ENCODE results near the gene PRPF38B.
"Not testable (repeated sequence)": the region's sequence is repeated elsewhere in the genome, so short reads cannot be mapped to it uniquely, and the experiment has no call there.

PRPF38B gene

GRCh38 chr1:108692724-108693655 is 880 bp downstream of the PRPF38B start:
- Histone ChIP-seq H3K36me3 (ENCODE audit: insufficient read depth, low read length) (peaks cover 29% of the 10 kb centered on the region), H3K9me3 (ENCODE audit: low read length) (no peaks in the 10 kb centered on the region), H3K4me3 (ENCODE audit: low read length) (peak overlapping the region; percentile 67)

GRCh38 chr1:108695535-108695934 is 3.4 kb downstream of the PRPF38B start:
- Histone ChIP-seq H3K4me3 (ENCODE audit: low read length) (no peak overlapping the region), H3K9me3 (ENCODE audit: low read length) (no peaks in the 10 kb centered on the region), H3K27me3 (ENCODE audit: insufficient read depth, low read length) (no peaks in the 10 kb centered on the region), H3K4me1 (ENCODE audit: insufficient read depth, low read length) (peaks cover 24% of the 10 kb centered on the region), H2AFZ (ENCODE audit: low read depth, low read length) (no peak overlapping the region), H3K36me3 (ENCODE audit: insufficient read depth, low read length) (peaks cover 55% of the 10 kb centered on the region)

More at GRCh38 chr1:108692724-108693655, 880 bp downstream of the PRPF38B start:
- Histone ChIP-seq H2AFZ (ENCODE audit: low read depth, low read length) (no peak overlapping the region), H3K27me3 (ENCODE audit: insufficient read depth, low read length) (no peaks in the 10 kb centered on the region), H3K4me1 (ENCODE audit: insufficient read depth, low read length) (peaks cover 24% of the 10 kb centered on the region)

DNA sequence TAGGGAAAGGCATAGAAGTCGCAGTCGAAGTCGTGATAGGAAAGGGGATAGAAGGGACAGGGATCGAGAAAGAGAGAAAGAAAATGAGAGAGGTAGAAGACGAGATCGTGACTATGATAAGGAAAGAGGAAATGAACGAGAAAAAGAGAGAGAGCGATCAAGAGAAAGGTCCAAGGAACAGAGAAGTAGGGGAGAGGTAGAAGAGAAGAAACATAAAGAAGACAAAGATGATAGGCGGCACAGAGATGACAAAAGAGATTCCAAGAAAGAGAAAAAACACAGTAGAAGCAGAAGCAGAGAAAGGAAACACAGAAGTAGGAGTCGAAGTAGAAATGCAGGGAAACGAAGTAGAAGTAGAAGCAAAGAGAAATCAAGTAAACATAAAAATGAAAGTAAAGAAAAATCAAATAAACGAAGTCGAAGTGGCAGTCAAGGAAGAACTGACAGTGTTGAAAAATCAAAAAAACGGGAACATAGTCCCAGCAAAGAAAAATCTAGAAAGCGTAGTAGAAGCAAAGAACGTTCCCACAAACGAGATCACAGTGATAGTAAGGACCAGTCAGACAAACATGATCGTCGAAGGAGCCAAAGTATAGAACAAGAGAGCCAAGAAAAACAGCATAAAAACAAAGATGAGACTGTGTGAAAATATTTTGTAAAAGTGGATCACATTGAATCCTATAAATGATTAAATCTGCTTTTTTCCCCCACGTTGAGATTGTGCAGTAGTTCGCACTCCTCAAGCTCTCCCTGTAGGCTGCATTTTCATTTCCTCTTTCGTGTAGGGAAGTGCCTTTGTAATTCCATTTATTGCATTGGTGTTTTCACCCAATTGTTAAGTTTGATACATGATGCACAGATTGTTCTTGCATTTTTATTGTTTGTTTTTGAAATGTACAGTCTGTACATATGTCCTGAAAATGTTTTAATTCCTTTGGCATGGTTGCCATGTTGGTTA is 7.5 kb downstream of the PRPF38B start:
- H3K4me1 ChIP-seq (ENCODE audit: insufficient read depth, low read length) = peaks cover 7% of the 10 kb centered on the region
- peaks cover 70% of the 10 kb centered on the region for H3K36me3 ChIP-seq (ENCODE audit: insufficient read depth, low read length)
- H2AFZ ChIP-seq (ENCODE audit: low read depth, low read length) = no peak overlapping the region
- no peaks in the 10 kb centered on the region for H3K27me3 ChIP-seq (ENCODE audit: insufficient read depth, low read length)
- no peaks in the 10 kb centered on the region for H3K9me3 ChIP-seq (ENCODE audit: low read length)
- no peak overlapping the region for H3K4me3 ChIP-seq (ENCODE audit: low read length)

- H2AFZ ChIP-seq (ENCODE audit: low read depth, low read length) = no peak overlapping the region
- no peaks in the 10 kb centered on the region for H3K27me3 ChIP-seq (ENCODE audit: insufficient read depth, low read length)
- no peaks in the 10 kb centered on the region for H3K9me3 ChIP-seq (ENCODE audit: low read length)
- no peak overlapping the region for H3K4me3 ChIP-seq (ENCODE audit: low read length)
- peaks cover 58% of the 10 kb centered on the region for H3K36me3 ChIP-seq (ENCODE audit: insufficient read depth, low read length)
- no peaks in the 10 kb centered on the region for H3K4me1 ChIP-seq (ENCODE audit: insufficient read depth, low read length)
Measured at GRCh38 chr1:108701176-108701849, 9.2 kb downstream of the PRPF38B start.

- not testable (repeated sequence) for H3K4me1 ChIP-seq (ENCODE audit: insufficient read depth, low read length); H3K27me3 ChIP-seq (ENCODE audit: insufficient read depth, low read length); H3K4me3 ChIP-seq (ENCODE audit: low read length); H2AFZ ChIP-seq (ENCODE audit: low read depth, low read length); H3K9me3 ChIP-seq (ENCODE audit: low read length)
- peaks cover 50% of the 10 kb centered on the region for H3K36me3 ChIP-seq (ENCODE audit: insufficient read depth, low read length)
Measured at GRCh38 chr1:108702109-108702508, 10.0 kb downstream of the PRPF38B start.

GRCh38 chr1:108703939-108704338 is 11.8 kb downstream of the PRPF38B start:
- H3K9me3 ChIP-seq (ENCODE audit: low read length) = no peaks in the 10 kb centered on the region
- H3K27me3 ChIP-seq (ENCODE audit: insufficient read depth, low read length) = no peaks in the 10 kb centered on the region
- no peak overlapping the region for H3K4me3 ChIP-seq (ENCODE audit: low read length)
- no peak overlapping the region for H2AFZ ChIP-seq (ENCODE audit: low read depth, low read length)
- peaks cover 31% of the 10 kb centered on the region for H3K36me3 ChIP-seq (ENCODE audit: insufficient read depth, low read length)
- no peaks in the 10 kb centered on the region for H3K4me1 ChIP-seq (ENCODE audit: insufficient read depth, low read length)

- Histone ChIP-seq H3K36me3 (ENCODE audit: insufficient read depth, low read length) (peaks cover 26% of the 10 kb centered on the region), H3K4me3 (ENCODE audit: low read length) (no peak overlapping the region), H3K4me1 (ENCODE audit: insufficient read depth, low read length) (no peaks in the 10 kb centered on the region), H2AFZ (ENCODE audit: low read depth, low read length) (no peak overlapping the region), H3K9me3 (ENCODE audit: low read length) (no peaks in the 10 kb centered on the region), H3K27me3 (ENCODE audit: insufficient read depth, low read length) (no peaks in the 10 kb centered on the region)
Measured at GRCh38 chr1:108704496-108704895, 12.4 kb downstream of the PRPF38B start.

DNA sequence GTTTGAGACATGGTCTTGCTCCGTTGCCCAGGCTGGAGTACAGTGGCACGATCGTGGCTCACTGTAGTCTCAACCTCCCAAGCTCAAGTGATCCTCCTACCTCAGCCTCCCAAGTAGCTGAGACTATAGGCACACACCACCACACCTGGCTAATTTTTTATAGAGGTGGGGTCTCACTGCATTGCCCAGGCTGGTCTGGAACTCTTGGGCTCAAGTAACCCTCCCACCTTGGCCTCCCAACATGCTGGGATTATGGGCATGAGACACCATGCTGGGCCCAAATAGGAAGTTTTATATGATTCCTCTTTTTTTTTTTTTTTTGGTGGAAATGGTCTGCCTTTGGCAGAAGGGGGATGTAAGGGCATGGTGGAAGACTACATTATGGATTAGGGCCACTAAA is 14.5 kb downstream of the PRPF38B start:
- Histone ChIP-seq H3K27me3 (ENCODE audit: insufficient read depth, low read length) (no peaks in the 10 kb centered on the region), H2AFZ (ENCODE audit: low read depth, low read length) (no peak overlapping the region), H3K36me3 (ENCODE audit: insufficient read depth, low read length) (peaks cover 5% of the 10 kb centered on the region), H3K4me3 (ENCODE audit: low read length) (no peak overlapping the region), H3K9me3 (ENCODE audit: low read length) (no peaks in the 10 kb centered on the region), H3K4me1 (ENCODE audit: insufficient read depth, low read length) (no peaks in the 10 kb centered on the region)

DNA sequence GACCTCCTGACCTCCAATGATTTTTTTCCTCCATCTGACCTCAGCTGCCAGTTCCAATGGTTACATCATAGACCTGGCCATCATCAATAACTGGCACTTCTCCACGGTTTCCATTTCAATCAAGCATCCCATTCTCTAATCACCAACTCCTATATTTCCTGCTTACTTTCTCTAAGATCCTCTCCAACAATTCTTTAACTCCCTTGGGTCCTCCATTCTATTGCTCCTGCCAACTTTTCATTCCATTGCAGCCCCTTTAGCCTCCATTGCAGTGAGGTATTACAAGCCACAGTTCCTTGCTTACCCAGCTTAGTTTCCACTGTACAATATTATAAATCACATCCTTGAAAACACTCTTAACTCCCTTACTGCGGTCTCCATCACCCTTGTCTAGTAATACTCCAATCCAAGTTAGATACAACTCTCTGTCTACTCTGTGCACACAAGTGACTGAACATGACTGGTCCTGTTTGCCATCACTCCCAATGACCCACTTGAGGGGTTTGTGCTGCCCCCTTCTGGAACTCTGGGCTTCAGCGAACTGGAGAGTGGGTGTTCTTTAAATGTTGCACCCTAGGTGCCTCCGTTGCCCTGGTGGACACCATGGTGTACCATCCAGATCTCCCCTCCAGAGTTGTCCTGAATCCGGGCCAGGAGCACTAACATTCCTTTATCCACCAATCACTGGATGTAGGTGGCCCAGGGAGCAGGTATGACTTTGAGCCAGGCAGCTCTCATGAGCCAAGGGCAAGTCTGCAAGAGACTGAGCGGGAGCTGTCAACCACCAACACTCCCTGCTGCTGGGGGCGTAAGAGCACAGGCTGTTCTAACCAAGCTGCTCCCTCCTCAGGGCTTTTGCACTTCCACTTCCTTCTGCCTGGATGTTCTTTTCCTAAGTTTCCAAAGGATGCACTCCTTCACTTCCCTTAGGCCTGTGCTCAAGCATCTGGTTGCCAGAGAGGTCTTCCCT is 16.9 kb downstream of the PRPF38B start:
- H3K27me3 ChIP-seq (ENCODE audit: insufficient read depth, low read length) = no peaks in the 10 kb centered on the region
- H3K4me3 ChIP-seq (ENCODE audit: low read length) = no peak overlapping the region
- no peaks in the 10 kb centered on the region for H3K9me3 ChIP-seq (ENCODE audit: low read length)
- no peak overlapping the region for H2AFZ ChIP-seq (ENCODE audit: low read depth, low read length)
- no peaks in the 10 kb centered on the region for H3K36me3 ChIP-seq (ENCODE audit: insufficient read depth, low read length)
- no peaks in the 10 kb centered on the region for H3K4me1 ChIP-seq (ENCODE audit: insufficient read depth, low read length)

- no peak within 1 kb of the TSS for H2AFZ ChIP-seq (ENCODE audit: low read depth, low read length)
- H3K4me3 ChIP-seq (ENCODE audit: low read length) = no peak within 1 kb of the TSS
- H3K9me3 ChIP-seq (ENCODE audit: low read length) = no peaks in the 10 kb centered on the region
- no peaks in the 10 kb centered on the region for H3K27me3 ChIP-seq (ENCODE audit: insufficient read depth, low read length)
- H3K36me3 ChIP-seq (ENCODE audit: insufficient read depth, low read length) = no peaks in the 10 kb centered on the region
- peaks cover 21% of the 10 kb centered on the region for H3K4me1 ChIP-seq (ENCODE audit: insufficient read depth, low read length)
Measured at GRCh38 chr1:108712606-108713150, 20.6 kb downstream of the PRPF38B start, which contains the start of gene FNDC7. Gene FNDC7, plus strand, starts transcription at chr1:108712908. Its CDS starts 26 bp downstream, at chr1:108712934.

- H2AFZ ChIP-seq (ENCODE audit: low read depth, low read length) = peak overlapping the region; percentile 56
- no peaks in the 10 kb centered on the region for H3K36me3 ChIP-seq (ENCODE audit: insufficient read depth, low read length)
- peak overlapping the region; percentile 33 for H3K4me3 ChIP-seq (ENCODE audit: low read length)
- no peaks in the 10 kb centered on the region for H3K9me3 ChIP-seq (ENCODE audit: low read length)
- H3K4me1 ChIP-seq (ENCODE audit: insufficient read depth, low read length) = peaks cover 33% of the 10 kb centered on the region
- H3K27me3 ChIP-seq (ENCODE audit: insufficient read depth, low read length) = no peaks in the 10 kb centered on the region
Measured at GRCh38 chr1:108715932-108716331, 23.8 kb downstream of the PRPF38B start.
